ENCODE measurements around the gene KRT72.

The KRT72 gene

GRCh38 chr12:52578469-52578868, 22.8 kb downstream of the KRT72 start:
- no peak for DNase-seq (ENCODE audit: low spot score)

GRCh38 chr12:52577316-52577715, 23.9 kb downstream of the KRT72 start:
- no peak for DNase-seq (ENCODE audit: low spot score)

GRCh38 chr12:52575948-52576347, 25.3 kb downstream of the KRT72 start:
- no peak for DNase-seq (ENCODE audit: low spot score)

GRCh38 chr12:52575256-52575655, 26.0 kb downstream of the KRT72 start:
- no peak for DNase-seq (ENCODE audit: low spot score)

DNA sequence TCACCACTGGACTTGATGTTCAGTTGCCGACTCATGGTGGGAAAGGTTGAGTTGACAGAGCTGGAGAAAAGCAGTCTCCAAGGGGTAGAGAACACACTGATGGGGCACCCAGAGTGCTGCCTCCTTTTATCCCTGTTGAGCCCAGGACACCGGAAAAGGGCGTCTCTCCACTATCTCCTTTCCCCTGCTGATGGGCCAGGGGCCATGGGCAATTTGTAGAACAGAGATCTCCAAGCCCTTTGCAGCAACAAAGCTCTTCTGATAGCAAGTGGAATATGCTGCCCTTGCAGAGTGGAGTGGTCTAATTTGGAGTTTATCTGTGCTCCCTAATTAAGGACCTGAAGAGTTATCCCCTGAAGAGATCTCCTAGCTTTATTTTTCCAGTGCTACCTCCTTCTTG, 27.5 kb downstream of the KRT72 start, which contains the start of gene KRT74:
Gene KRT74, minus strand, starts transcription at position 101 of the 400 bp plus-strand sequence. Its CDS starts 66 bp downstream, at position 35.
- DNase-seq (ENCODE audit: low spot score), result no peak

DNA sequence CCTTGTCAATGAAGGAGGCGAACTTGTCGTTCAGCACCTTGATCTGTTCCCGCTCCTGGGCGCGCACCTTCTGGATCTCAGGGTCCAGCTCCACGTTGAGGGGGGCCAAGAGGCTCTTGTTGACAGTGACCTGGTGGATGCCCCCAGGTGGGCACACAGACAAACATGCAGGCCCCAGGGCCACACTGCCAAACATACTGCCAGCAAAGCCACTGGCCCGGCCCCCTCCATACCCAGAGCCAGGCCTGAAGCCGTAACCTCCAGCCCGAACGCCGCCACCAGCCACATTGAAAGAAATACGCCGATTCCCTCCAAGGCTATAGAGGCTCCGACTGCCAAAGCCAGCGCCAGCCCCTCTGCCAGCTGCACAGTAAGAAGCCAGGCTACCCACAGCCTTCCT, 28.0 kb downstream of the KRT72 start:
- DNase-seq (ENCODE audit: low spot score), result no peak

GRCh38 chr12:52570511-52570910, 30.8 kb downstream of the KRT72 start:
- DNase-seq (ENCODE audit: low spot score), result no peak

GRCh38 chr12:52568111-52568510, 33.2 kb downstream of the KRT72 start:
- DNase-seq (ENCODE audit: low spot score), result no peak

- DNase-seq (ENCODE audit: low spot score), result peak; percentile 7
Observed at GRCh38 chr12:52566847-52567291, 34.4 kb downstream of the KRT72 start.

DNA sequence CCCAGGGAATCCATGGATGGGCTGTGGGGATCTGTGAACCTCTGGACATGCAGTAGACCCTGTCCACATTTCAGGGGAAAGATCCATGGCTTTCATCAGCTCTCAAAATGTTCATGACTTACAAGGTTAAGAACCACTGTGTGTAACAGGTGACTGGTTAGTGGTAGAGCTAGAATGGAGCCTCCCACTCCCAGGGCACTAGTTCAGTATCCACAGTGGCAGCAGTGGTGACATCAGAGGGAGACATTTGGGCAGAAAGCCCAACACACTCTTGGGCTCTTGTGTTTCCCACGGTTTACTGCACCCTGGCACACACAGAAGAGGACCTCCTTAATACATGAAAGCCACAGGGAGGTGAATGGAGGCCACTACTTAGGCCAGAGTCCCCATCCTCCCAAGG, 36.7 kb downstream of the KRT72 start:
- no peak for DNase-seq (ENCODE audit: low spot score)

DNA sequence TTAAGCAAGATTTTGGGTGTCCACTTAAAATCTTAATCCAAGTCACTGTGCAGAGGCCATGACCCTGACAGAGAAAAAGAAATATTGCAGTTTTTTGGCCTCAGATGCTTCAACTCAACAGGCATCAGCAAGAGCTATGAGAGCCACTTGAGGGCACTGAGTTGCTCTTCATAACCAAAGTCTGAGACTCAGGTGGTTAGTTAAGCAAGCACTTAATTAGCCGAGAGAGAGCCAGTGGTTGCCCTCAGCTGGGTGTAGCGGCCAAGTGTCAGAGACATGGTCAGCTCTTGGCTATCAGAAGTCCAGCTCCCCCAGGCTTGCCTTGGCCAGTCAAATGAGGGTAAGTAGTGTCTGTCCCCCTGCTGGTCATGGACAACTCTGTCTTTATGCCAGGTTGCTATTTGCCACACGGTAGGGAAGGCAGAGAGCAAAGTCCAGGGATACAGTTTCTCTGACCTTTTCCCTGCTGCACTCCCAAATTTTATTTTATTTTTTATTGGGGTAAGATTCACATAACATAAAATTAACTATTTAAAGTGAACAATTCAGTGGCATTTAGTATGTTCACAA, 39.3 kb downstream of the KRT72 start:
- DNase-seq (ENCODE audit: low spot score), result no peak

- DNase-seq (ENCODE audit: low spot score), result no peak
Observed at GRCh38 chr12:52559979-52560378, 41.3 kb downstream of the KRT72 start.

DNA sequence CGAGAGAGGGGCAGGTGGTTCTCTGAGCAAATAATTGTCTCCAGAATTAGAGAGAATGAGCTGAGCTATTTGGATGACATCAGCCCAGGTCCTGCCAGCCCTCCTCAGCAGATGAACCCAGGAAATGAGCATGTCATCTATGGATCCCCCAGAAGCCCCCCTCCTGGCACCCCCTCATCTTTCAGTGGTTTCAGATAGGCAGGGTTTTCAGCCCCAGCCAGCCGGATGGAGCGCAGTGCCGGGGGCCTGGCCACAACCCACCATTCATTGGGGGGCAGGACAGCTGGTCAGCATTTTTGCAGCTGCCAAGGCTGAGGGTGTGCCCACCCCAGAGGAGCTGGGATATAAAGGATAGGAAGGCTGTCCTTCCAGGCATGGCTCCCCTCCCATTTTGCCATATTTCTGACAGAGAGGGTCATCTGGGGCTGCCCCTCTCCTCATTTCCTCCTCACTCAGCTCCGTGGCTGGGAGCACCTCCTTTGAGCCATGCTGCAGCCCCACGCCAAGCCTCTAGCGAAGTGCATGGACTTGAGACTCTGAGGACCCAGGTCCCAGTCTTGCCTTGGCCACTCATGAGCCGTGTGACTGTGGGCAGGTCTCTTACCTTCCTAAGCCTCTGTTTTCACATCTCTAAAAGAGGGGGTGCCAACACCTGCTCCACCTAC, 42.4 kb downstream of the KRT72 start:
- no peak for DNase-seq (ENCODE audit: low spot score)

- no peak for DNase-seq (ENCODE audit: low spot score)
Observed at GRCh38 chr12:52557476-52557875, 43.8 kb downstream of the KRT72 start.

DNA sequence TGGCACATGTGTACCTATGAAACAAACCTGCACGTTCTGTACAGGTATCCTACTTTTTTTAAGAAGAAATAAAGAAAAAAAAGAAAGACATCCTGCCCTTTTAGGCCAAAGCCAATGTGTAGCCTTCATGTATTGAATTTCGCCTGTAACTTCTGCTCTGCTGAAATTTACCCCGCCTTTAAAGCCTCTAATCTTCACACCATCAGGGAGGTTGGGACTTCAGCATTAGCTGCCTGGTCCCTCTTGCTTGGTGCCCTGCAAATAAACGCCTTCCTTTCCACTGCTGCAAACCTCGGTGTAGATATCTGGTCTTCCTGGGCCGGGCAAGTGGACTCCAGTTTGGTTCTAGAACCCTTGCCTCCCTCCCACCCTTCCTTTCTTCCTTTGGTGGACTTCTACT, 45.7 kb downstream of the KRT72 start:
- DNase-seq (ENCODE audit: low spot score), result no peak

DNA sequence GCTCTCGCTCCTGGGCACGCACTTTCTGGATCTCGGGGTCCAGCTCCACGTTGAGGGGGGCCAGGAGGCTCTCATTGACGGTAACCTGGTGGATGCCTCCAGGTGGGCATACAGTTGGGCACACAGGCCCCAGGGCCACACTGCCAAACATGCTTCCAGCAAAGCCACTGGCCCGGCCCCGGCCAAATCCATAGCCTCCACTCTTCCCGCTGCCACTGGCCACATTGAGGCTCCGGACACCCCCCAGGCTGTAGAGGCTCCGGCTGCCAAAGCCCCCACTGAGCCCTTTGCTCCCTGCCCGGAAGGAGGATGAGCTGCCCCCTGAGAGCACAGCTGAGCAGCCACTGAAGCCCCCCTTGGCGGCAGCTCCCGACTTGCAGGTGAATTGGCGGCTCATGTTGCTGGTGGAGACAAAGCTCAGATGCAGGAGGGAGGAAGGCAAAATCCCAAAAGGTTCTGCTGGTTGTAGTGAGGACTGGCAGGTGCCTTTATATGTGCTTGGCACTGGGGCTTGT, 48.5 kb downstream of the KRT72 start, which contains the start of gene KRT71:
Gene KRT71, minus strand, starts transcription at position 465 of the 515 bp plus-strand sequence. Its CDS starts 68 bp downstream, at position 397.
- no peak for DNase-seq (ENCODE audit: low spot score)

GRCh38 chr12:52552055-52552454, 49.2 kb downstream of the KRT72 start:
- no peak for DNase-seq (ENCODE audit: low spot score)

DNA sequence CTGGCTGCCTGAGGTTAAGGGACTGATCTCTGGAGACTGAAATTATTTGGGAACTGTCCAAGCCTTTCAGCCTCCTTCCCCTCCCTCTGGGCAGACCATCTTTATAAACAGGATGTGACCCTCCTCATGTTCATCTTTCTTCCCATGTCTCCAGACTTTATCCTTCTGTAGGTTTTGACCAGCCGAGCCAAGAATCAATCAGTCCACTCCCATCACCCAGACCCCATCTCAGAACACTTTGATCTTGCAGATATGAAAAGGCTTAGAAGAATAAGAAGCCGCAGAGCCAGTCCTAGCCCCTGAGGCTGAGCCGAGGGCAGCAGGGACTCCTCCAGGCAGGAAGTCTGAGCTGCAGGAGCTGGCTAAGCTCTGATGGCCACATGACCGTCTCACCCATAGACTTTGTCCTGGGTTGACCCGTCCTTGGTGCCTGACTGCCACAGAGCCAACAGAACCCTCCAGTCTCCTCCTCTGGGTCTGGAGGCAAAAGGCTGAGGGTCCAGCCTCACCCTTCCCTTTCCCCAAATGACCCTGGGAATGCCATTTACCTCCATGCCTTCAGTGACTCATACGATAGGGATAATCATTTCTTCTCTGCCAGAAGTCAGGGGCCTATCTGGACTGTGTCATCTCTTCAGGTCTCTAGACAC, 49.9 kb downstream of the KRT72 start:
- no peak for DNase-seq (ENCODE audit: low spot score)

- no peak for DNase-seq (ENCODE audit: low spot score)
Observed at GRCh38 chr12:52546126-52546525, 55.1 kb downstream of the KRT72 start.

GRCh38 chr12:52543985-52544883, 57.0 kb downstream of the KRT72 start:
- DNase-seq (ENCODE audit: low spot score), result no peak

DNA sequence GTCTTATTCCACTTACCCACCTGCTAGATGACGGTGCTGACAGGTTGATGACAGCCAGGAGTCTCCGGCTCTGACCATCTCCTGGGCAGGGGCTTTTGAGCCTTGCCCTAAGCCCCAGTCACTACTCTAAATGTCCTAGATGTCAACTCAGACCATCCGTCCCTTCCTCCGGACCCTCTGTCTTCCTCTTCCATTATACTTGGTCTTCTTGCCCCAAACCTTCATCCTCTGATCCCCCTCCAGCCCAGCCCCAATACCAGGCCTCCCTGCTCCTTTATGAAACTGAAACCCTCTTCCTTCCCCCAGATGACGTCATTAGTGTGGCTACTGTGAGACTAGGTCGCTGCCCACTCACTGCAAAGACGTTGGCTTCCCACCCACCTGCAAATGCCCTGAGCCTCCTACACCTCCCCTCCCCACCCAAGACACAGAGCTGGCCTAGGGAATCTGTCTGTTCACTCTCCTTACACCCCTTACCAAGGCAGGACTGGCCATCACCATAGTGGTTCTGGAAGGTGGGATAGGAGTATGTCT, 58.4 kb downstream of the KRT72 start:
- no peak for DNase-seq (ENCODE audit: low spot score)

- no peak for DNase-seq (ENCODE audit: low spot score)
Observed at GRCh38 chr12:52542157-52542556, 59.1 kb downstream of the KRT72 start.

Measured in CD4-positive, alpha-beta T cell treated with Interleukin-6 at 100 ng/mL for 8 hours (primary cell).